ENCODE measurements around the gene TNS3.

Gene TNS3

DNA sequence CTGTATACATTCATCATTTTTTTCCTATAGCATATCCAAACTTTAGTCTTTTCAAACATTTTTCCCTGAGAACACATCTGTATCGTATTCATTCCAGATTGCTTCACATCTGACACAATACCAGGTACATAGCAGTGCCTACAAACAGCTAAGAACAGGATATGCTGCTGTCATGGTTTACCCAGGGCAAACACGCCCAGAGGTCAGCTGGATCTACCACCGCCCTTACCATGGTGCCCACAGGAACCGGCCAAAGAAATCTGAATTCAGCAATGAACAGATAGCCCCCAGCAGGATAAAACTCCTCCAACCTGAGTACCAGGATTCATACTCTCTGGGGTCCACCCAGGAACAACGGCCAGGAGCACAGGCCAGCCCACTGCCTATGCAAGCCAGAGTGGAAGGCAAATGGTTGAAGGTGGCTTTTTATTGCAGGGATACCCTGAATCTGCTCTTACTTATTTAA, 43.0 kb downstream of the TNS3 start:
- Mint-ChIP-seq H3K4me1 (no peaks in the 10 kb centered on the region), H3K36me3 (no peaks in the 10 kb centered on the region), H3K27ac (no peak overlapping the region), H3K4me3 (no peak overlapping the region), H3K27me3 (peaks cover 27% of the 10 kb centered on the region), H3K9me3 (no peaks in the 10 kb centered on the region)
- DNase-seq = no peak
- CTCF ChIA-PET = no interaction called here

DNA sequence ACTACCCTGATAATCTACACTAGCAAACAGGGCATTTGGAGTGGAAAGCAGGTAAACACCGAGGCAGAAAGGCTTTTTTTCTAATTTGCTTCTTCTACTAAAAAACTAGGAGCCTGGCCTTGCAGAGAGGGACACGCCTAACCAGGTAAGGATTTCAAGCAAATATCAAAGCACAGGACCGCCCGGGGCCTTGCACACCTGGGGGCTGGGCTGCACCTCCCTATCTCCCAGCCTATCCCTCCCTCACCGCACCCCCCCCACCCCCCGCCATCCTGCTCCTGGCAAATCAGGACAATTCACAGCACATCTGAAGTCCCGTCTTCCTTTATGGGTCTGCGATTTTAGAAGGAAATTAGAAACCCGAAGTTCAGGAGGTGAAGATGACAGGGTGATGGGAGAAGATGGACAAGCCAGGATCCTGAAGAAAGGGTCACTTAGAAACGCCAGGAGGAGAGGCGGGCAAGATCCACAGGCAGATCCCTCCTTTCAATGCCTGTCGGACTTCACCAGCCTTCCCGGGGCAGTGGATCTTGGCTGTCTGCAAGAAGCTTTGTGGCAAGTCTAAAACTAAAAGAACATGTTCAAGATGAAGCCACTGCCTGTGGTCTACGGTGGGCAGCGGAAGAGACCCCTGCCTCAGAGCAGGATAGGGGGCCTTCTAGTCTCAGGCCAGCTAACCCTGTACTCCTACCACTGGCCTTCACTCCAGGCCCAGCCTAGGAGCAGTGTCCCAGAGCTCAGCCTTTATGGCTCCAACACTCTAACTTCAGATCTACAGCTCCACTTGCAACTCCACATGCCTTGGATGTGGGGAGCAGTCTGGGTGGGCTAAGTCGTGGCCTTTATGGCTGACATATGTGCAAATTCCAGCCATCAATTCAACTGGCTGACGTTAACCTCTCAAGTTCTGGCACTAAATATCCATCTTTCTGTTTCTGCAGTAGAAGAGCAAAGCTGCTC, 43.9 kb downstream of the TNS3 start:
- DNase-seq = no peak
- Mint-ChIP-seq H3K4me1 (no peaks in the 10 kb centered on the region), H3K27ac (no peak overlapping the region), H3K9me3 (no peaks in the 10 kb centered on the region), H3K27me3 (peaks cover 27% of the 10 kb centered on the region), H3K36me3 (no peaks in the 10 kb centered on the region), H3K4me3 (no peak overlapping the region)
- CTCF ChIA-PET = no interaction called here

DNA sequence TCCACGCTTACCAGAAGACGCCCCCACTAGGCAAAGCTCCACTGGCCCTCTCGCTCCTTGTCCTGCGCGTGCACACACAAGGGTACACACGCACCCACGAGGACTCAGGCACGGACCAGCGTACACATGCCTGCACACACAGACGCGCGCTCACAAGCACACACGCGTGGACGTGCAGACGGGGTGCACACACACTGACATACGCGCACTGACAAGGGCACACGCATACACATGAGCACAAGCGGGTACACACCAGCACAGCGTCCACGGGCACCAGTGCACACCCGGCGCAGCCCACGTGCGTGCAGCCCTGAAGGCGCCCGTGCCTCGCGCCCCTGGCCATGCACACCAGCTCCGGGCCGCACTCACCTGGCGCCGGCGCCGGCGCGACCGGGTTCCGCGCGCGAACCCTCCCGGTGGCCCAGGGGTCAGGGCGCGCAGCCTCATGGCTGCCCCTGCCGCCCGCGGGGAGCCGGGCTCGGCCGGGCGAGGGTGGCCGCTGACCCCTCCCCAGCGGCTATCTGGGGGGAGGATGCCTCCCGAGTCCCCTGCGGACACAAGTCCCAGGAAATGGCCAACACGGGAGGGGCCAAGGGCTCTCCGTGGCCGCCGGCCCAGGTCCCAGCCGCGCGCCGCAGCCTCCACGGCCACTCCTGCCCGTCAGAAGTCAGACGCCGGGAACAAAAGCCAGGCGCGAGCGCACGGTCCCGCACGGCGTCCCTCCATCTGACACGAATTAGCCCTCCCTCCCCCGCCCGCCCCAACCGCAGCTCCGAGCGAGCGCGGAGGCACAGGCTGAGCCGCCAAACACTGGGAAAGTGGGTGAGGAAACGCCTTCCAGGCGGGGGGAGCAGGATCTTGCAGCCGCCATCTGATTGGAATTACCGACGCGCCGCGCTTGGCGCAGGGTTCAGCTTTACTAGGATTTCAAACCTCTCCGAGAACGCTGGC, 45.0 kb downstream of the TNS3 start:
- Mint-ChIP-seq H3K4me1 (no peaks in the 10 kb centered on the region), H3K4me3 (no peak overlapping the region), H3K9me3 (no peaks in the 10 kb centered on the region), H3K36me3 (no peaks in the 10 kb centered on the region), H3K27me3 (peaks cover 27% of the 10 kb centered on the region), H3K27ac (no peak overlapping the region)
- DNase-seq = no peak
- CTCF ChIA-PET = no interaction called here

DNA sequence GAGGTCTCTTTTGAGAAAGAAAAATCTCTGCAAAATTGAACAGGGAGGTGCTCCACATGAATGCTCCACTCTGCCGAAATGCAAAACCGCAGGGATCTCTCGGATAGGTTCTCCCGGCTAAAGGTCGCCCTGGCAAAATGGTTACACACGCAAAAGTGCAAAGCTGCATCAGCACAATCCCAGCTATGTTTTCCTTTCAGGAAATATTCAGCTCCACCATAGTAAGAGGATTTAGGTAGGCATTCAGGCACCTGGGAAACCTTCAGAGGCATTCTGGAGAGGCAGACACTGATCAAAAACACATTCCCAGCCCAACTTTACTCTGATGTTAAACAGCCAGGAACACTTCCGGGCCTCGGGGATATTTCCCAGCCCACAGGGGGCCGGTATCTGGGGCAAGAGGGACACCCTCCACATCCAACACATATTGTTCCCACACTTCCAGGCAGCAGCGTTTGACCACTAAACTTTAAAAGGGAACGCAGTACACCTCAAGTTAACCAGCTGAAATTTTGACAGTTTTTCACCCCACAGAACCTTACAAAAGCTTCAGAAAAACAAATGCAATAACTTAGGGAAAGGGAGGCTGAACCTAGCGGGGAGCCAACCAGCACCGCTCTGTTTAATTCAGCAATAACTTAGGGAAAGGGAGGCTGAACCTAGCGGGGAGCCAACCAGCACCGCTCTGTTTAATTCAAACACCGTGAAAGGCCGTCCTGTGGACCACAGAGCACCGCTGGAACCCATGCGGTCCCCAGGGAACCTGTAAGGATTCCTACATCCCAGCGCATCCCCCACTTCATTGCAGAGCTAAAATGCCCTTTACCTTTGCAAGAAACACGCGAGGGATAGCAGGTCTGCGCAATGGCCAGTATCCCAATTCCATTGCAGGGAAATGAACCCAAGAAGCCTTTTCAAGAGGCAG, 45.9 kb downstream of the TNS3 start:
- no peak overlapping the region for H3K4me3 Mint-ChIP-seq
- H3K36me3 Mint-ChIP-seq = no peaks in the 10 kb centered on the region
- H3K4me1 Mint-ChIP-seq = no peaks in the 10 kb centered on the region

DNA sequence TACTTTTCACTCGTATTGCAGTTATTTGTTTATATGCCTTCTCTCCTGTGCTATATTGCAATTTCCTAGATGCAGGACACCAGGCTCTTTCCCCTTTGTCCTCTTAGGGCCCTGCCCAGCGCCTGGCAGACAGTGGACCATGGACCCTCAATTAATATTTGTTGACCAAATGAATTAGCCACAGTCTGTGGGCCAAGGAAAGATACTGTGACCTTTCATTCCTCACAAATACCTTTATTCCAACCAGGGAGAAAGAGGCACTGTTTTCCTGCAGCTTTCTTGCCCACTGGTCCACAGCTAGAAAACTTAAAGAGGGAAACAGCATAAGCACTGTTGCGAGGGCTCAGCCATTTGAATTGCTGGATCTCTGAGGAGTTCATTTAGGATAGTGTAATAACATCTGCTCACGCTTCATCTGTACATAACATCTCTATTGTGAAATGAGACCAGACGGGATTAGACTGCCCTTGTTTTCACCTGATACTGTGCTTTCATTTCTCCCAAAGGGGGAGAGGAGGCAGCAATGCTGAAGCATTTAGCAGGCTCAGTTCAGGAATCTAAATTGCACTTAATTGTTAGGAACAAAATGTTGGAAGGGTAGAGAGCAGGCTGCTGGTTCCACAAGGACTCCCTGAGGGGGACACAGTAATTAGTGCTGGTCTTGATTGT, 46.7 kb downstream of the TNS3 start:
- no peak for DNase-seq
- H3K36me3 Mint-ChIP-seq = no peaks in the 10 kb centered on the region
- H3K4me1 Mint-ChIP-seq = no peaks in the 10 kb centered on the region
- H3K27me3 Mint-ChIP-seq = peaks cover 27% of the 10 kb centered on the region
- no peak overlapping the region for H3K4me3 Mint-ChIP-seq
- no peak overlapping the region for H3K27ac Mint-ChIP-seq
- CTCF ChIA-PET = no interaction called here
- peaks cover under 1% of the 10 kb centered on the region for H3K9me3 Mint-ChIP-seq

More for the DNA sequence above, 45.9 kb downstream of the TNS3 start:
- Mint-ChIP-seq H3K9me3 (no peaks in the 10 kb centered on the region), H3K27me3 (peaks cover 27% of the 10 kb centered on the region), H3K27ac (no peak overlapping the region)
- CTCF ChIA-PET = no interaction called here
- DNase-seq = no peak

DNA sequence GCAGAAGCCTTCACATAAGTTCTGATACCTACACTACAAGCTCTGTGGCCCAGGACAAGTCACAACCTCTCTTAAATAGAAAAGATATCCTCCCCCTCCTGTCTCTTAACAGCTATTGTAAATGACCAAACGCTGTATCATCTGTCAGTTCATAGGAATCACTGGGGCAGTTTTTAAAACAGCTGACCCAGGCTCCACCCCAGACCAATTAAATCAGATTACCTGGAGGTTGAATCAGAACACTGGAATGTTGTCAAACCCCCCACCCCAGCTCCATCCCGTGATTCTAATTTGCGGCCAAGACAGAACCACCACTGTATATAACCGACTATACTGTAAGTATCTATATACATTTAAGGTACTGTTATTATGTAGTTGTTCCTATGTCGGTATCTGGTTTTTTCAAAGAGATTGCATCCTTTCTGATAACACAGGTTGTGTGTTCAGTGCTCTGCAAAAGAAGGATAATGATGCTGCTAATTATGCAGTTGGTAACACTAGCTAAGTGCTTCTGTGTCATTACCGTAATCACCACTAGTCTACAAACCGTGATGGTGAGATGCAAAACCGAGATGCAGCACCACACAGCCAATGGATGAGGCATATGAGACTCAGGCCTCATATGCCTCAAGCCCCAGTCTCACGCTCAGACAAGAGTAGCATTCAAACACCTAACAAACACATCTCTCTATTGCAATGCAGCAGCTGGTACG, 47.4 kb downstream of the TNS3 start:
- H3K27me3 Mint-ChIP-seq = peaks cover 25% of the 10 kb centered on the region
- no peak for DNase-seq
- H3K4me1 Mint-ChIP-seq = no peaks in the 10 kb centered on the region
- no peaks in the 10 kb centered on the region for H3K36me3 Mint-ChIP-seq
- CTCF ChIA-PET = no interaction called here
- H3K9me3 Mint-ChIP-seq = peaks cover 2% of the 10 kb centered on the region
- H3K27ac Mint-ChIP-seq = no peak overlapping the region
- no peak overlapping the region for H3K4me3 Mint-ChIP-seq

DNA sequence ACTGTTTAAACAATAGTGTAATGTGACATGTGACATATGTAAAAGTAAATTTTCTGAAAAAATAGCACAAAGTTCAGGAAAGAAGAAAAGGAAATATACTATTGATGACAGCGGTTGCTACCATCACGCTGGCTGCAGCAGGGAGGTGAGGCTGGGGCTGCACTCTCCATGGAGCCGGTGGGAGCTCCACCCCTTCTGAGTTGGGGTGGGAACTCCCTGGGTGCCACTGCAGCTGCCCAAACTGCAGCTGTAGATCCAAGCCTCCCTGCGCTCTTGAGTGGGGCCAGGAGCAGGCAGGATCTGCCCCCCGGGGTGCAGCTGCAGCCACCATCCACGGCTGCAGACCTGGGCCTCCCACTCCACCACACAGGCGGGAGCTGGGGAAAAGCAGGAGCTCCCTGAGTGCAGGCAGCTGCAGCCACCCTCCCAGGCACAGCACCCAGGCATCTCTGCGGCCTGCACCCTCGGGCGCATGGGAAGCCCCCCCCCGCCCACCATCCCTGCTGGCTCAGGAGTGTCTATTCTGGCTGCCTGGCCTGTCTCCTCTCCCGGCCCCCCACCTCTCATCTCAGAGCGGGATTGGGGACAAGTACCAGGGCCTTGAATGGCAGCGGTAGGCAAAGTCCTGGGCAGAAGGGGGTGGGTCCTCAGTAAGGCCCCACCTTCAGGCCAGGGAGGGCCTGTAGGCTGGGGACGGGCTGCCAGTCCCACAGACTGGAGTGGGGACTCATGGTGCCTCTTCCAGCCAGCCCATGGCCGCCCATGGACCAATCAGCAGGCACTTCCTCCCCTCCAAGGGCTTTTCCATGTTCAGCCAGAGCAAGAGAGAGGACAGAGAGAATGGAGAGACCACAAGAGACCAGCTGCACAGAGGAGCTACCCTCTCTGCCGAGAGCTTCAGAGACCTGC, 50.1 kb downstream of the TNS3 start:
- H3K27ac Mint-ChIP-seq = no peak overlapping the region
- H3K27me3 Mint-ChIP-seq = peaks cover 9% of the 10 kb centered on the region
- no peak overlapping the region for H3K4me3 Mint-ChIP-seq
- no peak for DNase-seq
- CTCF ChIA-PET = no interaction called here
- H3K9me3 Mint-ChIP-seq = peaks cover 2% of the 10 kb centered on the region
- H3K36me3 Mint-ChIP-seq = no peaks in the 10 kb centered on the region
- H3K4me1 Mint-ChIP-seq = no peaks in the 10 kb centered on the region

DNA sequence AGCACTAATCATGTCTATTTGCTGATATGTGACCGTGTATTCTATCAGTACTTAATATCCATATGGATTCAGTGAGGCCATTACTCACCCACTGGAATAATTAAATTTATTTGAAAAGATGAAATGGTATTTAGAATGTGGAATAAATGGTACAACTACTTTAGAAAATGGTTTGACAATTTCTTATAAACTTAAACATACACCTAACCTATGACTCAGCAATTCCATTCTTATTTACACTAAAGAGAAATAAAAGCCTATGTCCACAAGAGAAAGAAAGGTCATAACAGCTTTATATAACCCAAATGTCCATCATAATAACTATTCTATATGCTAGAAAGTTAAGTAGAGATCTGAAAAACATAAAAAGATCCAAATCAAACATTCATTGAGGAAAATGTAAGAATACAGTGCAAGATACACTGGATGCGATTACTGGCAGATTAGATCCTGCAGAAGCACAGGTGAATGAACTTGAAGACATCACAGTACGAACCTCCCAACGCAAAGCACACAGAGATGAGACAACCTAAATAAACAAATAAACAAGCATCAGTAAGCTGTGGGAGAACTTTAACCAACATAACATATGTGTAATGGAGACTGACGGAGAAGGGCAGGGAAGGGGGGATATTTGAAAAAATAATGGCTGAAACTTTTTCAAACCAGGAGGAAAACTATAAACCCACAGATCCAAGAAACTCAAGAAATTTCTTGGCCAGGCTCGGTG, 51.9 kb downstream of the TNS3 start:
- DNase-seq = no peak
- CTCF ChIA-PET = no interaction called here
- no peaks in the 10 kb centered on the region for H3K36me3 Mint-ChIP-seq
- H3K27me3 Mint-ChIP-seq = no peaks in the 10 kb centered on the region
- no peaks in the 10 kb centered on the region for H3K4me1 Mint-ChIP-seq
- H3K27ac Mint-ChIP-seq = no peak overlapping the region
- H3K4me3 Mint-ChIP-seq = no peak overlapping the region
- peaks cover 2% of the 10 kb centered on the region for H3K9me3 Mint-ChIP-seq

DNA sequence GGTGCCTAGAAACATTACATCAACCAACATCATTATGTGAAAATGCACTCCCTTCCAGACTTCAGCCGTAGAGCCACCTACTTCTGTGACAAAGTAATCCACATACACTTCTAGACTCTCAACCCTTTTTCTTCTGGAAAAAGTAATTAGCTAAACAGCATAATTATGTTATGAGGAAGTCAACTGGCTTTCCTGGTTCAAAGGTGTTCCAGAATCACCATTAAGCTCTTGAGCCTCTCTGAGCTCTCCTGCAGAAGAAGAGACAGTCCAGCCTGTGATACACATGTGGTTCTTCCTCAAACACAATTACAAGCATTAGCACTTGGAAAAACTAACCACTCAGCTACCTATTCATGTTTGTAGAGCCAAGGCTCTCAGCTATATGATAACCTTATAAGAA, 52.5 kb downstream of the TNS3 start:
- Mint-ChIP-seq H3K4me3 (no peak overlapping the region), H3K36me3 (no peaks in the 10 kb centered on the region), H3K27me3 (no peaks in the 10 kb centered on the region), H3K27ac (no peak overlapping the region), H3K4me1 (no peaks in the 10 kb centered on the region), H3K9me3 (peaks cover 2% of the 10 kb centered on the region)
- CTCF ChIA-PET = no interaction called here
- DNase-seq = no peak

DNA sequence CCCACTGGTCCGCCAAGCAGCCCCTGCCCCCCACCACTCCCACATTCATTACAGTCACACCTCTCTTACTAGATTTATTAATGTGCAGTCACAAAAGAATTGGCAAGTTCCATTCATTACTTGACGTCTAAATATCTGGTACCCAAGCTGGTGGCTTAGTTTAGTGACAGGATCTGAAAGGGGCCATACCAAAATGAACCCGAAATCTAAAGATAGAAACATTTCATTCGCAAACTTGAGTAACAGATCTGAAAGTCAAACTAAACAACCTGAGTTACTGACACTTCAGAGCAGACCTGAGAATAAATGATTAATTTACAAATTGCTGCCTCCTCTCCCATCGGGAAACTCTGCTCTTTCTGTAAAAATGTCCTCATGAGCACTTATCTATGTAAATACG, 53.4 kb downstream of the TNS3 start:
- CTCF ChIA-PET = no interaction called here
- Mint-ChIP-seq H3K27me3 (no peaks in the 10 kb centered on the region), H3K27ac (no peak overlapping the region), H3K36me3 (no peaks in the 10 kb centered on the region), H3K9me3 (peaks cover 2% of the 10 kb centered on the region), H3K4me1 (no peaks in the 10 kb centered on the region), H3K4me3 (no peak overlapping the region)
- no peak for DNase-seq

DNA sequence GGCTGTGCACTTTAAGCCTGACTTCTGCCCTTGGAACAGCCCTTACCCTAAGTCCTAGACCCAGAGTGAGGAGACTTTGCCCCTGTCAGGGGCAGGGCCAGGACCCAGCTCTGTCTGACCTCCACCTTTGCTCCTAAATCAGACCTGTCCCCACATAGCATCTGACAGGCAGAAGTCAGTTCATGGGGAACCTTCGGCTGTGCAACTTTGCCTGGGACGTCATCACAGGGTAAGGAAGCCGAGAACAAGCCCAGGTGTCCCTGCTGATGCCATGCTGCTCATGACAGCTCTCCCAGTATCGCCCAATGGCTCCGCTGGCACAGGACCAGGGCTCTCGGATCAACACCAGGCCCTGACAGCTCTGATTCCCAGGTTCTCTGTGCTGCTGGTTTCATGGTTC, 55.4 kb downstream of the TNS3 start:
- DNase-seq = no peak
- H3K27me3 Mint-ChIP-seq = no peaks in the 10 kb centered on the region
- CTCF ChIA-PET = no interaction called here
- H3K4me1 Mint-ChIP-seq = no peaks in the 10 kb centered on the region
- no peak overlapping the region for H3K27ac Mint-ChIP-seq
- no peaks in the 10 kb centered on the region for H3K36me3 Mint-ChIP-seq
- no peak overlapping the region for H3K4me3 Mint-ChIP-seq
- peaks cover 2% of the 10 kb centered on the region for H3K9me3 Mint-ChIP-seq
